CD14-positive monocyte (primary cell): ENCODE results near the gene FCRL4. TPM values are rescaled to one million over a fixed set of nuclear protein-coding genes. Genes with fewer than 3 reads are reported as not detected.

Source experiments
- DNase-seq, 3 donors: peaks; one replicate each; pipeline ENCODE4 v3.0.0-alpha.2; 2011 to 2022
- H2AFZ ChIP-seq: 2 replicates; pipeline ENCODE4 v1.6.0; 2012; ENCODE audit warnings: mild to moderate bottlenecking, low read depth, low read length, inconsistent platforms; ENCODE audit not compliant: insufficient read depth, poor library complexity, severe bottlenecking
- H3K27ac ChIP-seq, 2 donors: 1 replicate in 1 of 2; 2 replicates in 1 of 2; pipeline ENCODE4 v1.5.1; 2012 to 2013; ENCODE audit warnings: low read length in 2 of 2, control low read depth in 1 of 2, inconsistent platforms in 1 of 2, low read depth in 1 of 2, mild to moderate bottlenecking in 1 of 2
- H3K27me3 ChIP-seq, 2 donors: one replicate each; pipeline versions ENCODE4 v1.6.0 to v1.6.1; 2011 to 2013; ENCODE audit warnings: low read length in 2 of 2; ENCODE audit not compliant: control insufficient read depth in 2 of 2, insufficient read depth in 2 of 2
- H3K36me3 ChIP-seq, 2 donors: replicated peaks in 1 of 2; 1 replicate in 1 of 2; 2 replicates in 1 of 2; pipeline versions ENCODE4 v1.5.1 to v1.6.1; 2012 to 2013; ENCODE audit warnings: low read length in 2 of 2, control low read depth in 1 of 2, inconsistent platforms in 1 of 2, mild to moderate bottlenecking in 1 of 2; ENCODE audit not compliant: insufficient read depth in 2 of 2, control insufficient read depth in 1 of 2
- H3K4me1 ChIP-seq, 2 donors: 1 replicate in 1 of 2; 2 replicates in 1 of 2; pipeline versions ENCODE4 v1.5.1 to v1.6.1; 2012 to 2013; ENCODE audit warnings: low read length in 2 of 2, control low read depth in 1 of 2, inconsistent platforms in 1 of 2, mild to moderate bottlenecking in 1 of 2, moderate library complexity in 1 of 2; ENCODE audit not compliant: insufficient read depth in 2 of 2, control insufficient read depth in 1 of 2
- H3K4me2 ChIP-seq: replicated peaks from 2 replicates; pipeline ENCODE3; 2012; ENCODE audit warnings: low read length, moderate library complexity, mild to moderate bottlenecking; ENCODE audit not compliant: poor library complexity, severe bottlenecking; ENCODE audit errors: extremely low read depth
- H3K4me3 ChIP-seq, 3 experiments: fragments of 200-600 bp in 1 of 3; sonication (generic) in 1 of 3; replicated peaks in 1 of 3; 1 replicate in 2 of 3; 2 replicates in 1 of 3; pipeline ENCODE4 v1.5.1; 2011 to 2013; ENCODE audit warnings: low read length in 3 of 3, mild to moderate bottlenecking in 3 of 3, control low read depth in 2 of 3, low read depth in 2 of 3, inconsistent platforms in 1 of 3, moderate library complexity in 1 of 3
- H3K79me2 ChIP-seq: 2 replicates; pipeline ENCODE4 v1.6.0; 2012; ENCODE audit warnings: mild to moderate bottlenecking, control low read depth, inconsistent platforms, low read length, moderate library complexity; ENCODE audit not compliant: insufficient read depth
- H3K9ac ChIP-seq: 2 replicates; pipeline ENCODE4 v1.6.0; 2017; ENCODE audit warnings: low read length, mild to moderate bottlenecking; ENCODE audit not compliant: insufficient read depth, poor library complexity, severe bottlenecking
- H3K9me3 ChIP-seq, 2 donors: replicated peaks in 1 of 2; 1 replicate in 1 of 2; 2 replicates in 1 of 2; pipeline versions ENCODE4 v1.5.1 to v1.6.1; 2012 to 2013; ENCODE audit warnings: low read length in 2 of 2, control low read depth in 1 of 2; ENCODE audit not compliant: control insufficient read depth in 1 of 2, insufficient read depth in 1 of 2
- H4K20me1 ChIP-seq: 2 replicates; pipeline ENCODE4 v1.6.0; 2012; ENCODE audit warnings: mild to moderate bottlenecking, low read length, control low read depth, moderate library complexity; ENCODE audit not compliant: insufficient read depth
- H3K27ac Mint-ChIP-seq, 7 donors: one replicate each; pipeline ENCODE4 v1.8.0; 2020; ENCODE audit warnings: mild to moderate bottlenecking in 7 of 7, mixed read lengths in 7 of 7, moderate library complexity in 6 of 7, inconsistent platforms in 2 of 7
- H3K27me3 Mint-ChIP-seq, 3 donors: one replicate each; pipeline ENCODE4 v1.8.0; 2021 to 2022; ENCODE audit warnings: low read depth in 3 of 3, mild to moderate bottlenecking in 3 of 3, mixed read lengths in 3 of 3, moderate library complexity in 3 of 3, inconsistent platforms in 1 of 3
- H3K36me3 Mint-ChIP-seq, 2 donors: one replicate each; pipeline ENCODE4 v1.8.0; 2020; ENCODE audit warnings: mixed read lengths in 2 of 2, inconsistent platforms in 1 of 2, mild to moderate bottlenecking in 1 of 2
- H3K4me1 Mint-ChIP-seq: one replicate; pipeline ENCODE4 v1.8.0; 2020; ENCODE audit warnings: mild to moderate bottlenecking, mixed read lengths
- H3K4me3 Mint-ChIP-seq, 2 donors: one replicate each; pipeline ENCODE4 v1.8.0; 2020; ENCODE audit warnings: mild to moderate bottlenecking in 2 of 2, mixed read lengths in 2 of 2, moderate library complexity in 1 of 2
- H3K9me3 Mint-ChIP-seq, 7 donors: one replicate each; pipeline ENCODE4 v1.8.0; 2020 to 2022; ENCODE audit warnings: mixed read lengths in 7 of 7, mild to moderate bottlenecking in 6 of 7, moderate library complexity in 6 of 7, inconsistent platforms in 2 of 7
- WGBS: methylation state at CpG from one replicate; pipeline ENCODE4 v1.1.5; 2013; ENCODE audit warnings: missing lambda C conversion rate; ENCODE audit not compliant: insufficient coverage; 5-methylcytosine and 5-hydroxymethylcytosine counted together
- intact Hi-C, 2 donors: fragments of 100-400 bp; cut with micrococcal nuclease; formaldehyde crosslinking; loops; one replicate each; pipeline versions ENCODE4 v1.15.0 to v1.15.1; 2023
- polyA plus RNA-seq, 3 donors: library from polyadenylated mRNA; depleted of rRNA in 1 of 3; unstranded in 2 of 3; stranded (reverse) in 1 of 3; fragments of 300-500 nt in 2 of 3; fragments of >200 nt in 1 of 3; fragmentation: Illumina TruSeq in 2 of 3; gene quantifications; 1 replicate in 2 of 3; 2 replicates in 1 of 3; pipeline ENCODE4 v1.2.3, GENCODE V29; 2012 to 2021
- TF ChIP-seq, protein P1 (sequence below): fragments of 200-600 bp; IDR thresholded peaks from one replicate; pipeline ENCODE4 v1.8.0; 2022; ENCODE audit warnings: antibody characterized with exemption, mild to moderate bottlenecking

Gene FCRL4
- polyA plus RNA-seq, 3 donors, result not detected

DNA sequence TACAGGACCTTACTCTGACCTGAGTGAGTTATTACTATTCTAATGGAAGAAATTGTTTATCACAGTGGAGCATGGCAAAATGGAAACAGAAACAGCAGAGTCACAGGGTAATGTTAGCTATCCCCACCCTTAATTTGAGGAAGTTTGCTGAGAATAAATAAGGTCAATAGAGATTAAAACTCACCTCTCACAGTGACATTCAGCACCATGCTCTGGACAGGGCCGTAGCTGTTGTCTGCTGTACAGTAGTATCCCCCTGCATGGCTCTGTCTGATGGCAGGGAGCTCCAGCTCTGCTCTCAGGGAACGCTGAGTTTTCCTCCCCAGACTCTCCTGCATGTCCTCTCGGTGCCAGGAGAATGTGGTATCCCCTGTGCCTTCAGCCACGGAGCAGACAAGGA, 11.9 kb downstream of the FCRL4 start:
- no peak overlapping the region for H3K4me2 ChIP-seq
- H3K27me3 Mint-ChIP-seq, result peaks cover 79 to 99% (median 94%) of the 10 kb centered on the region in 3 donors
- H3K4me3 ChIP-seq, result no peak overlapping the region
- H3K9me3 ChIP-seq, result peaks cover 6 to 12% of the 10 kb centered on the region in 2 donors
- 86% methylated on average over 3 of the region's 4 CpGs for WGBS
- DNase-seq, result no peak
- H4K20me1 ChIP-seq, result no peaks in the 10 kb centered on the region
- TF ChIP-seq, protein P1, sequence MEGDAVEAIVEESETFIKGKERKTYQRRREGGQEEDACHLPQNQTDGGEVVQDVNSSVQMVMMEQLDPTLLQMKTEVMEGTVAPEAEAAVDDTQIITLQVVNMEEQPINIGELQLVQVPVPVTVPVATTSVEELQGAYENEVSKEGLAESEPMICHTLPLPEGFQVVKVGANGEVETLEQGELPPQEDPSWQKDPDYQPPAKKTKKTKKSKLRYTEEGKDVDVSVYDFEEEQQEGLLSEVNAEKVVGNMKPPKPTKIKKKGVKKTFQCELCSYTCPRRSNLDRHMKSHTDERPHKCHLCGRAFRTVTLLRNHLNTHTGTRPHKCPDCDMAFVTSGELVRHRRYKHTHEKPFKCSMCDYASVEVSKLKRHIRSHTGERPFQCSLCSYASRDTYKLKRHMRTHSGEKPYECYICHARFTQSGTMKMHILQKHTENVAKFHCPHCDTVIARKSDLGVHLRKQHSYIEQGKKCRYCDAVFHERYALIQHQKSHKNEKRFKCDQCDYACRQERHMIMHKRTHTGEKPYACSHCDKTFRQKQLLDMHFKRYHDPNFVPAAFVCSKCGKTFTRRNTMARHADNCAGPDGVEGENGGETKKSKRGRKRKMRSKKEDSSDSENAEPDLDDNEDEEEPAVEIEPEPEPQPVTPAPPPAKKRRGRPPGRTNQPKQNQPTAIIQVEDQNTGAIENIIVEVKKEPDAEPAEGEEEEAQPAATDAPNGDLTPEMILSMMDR, result no peak
- peak overlapping the region in 1 of 2 donors; percentile 56 for H3K4me3 Mint-ChIP-seq
- no peak overlapping the region for H2AFZ ChIP-seq
- H3K79me2 ChIP-seq, result no peaks in the 10 kb centered on the region
- H3K27ac Mint-ChIP-seq, result no peak overlapping the region
- no peak overlapping the region for H3K27ac ChIP-seq
- H3K27me3 ChIP-seq, result peaks cover 84 to 87% of the 10 kb centered on the region in 2 donors
- intact Hi-C loops, result loop anchor here in 1 of 2 donors (10.0 kb wide), 1 partner anchor 99 kb away; no protein-coding TSS in a partner anchor
- no peaks in the 10 kb centered on the region for H3K36me3 ChIP-seq
- no peak overlapping the region for H3K9ac ChIP-seq
- no peaks in the 10 kb centered on the region for H3K36me3 Mint-ChIP-seq
- H3K4me1 ChIP-seq, result no peaks in the 10 kb centered on the region
- H3K4me1 Mint-ChIP-seq, result peaks cover 9% of the 10 kb centered on the region
- H3K9me3 Mint-ChIP-seq, result peaks cover 4 to 11% (median 8%) of the 10 kb centered on the region in 7 donors

DNA sequence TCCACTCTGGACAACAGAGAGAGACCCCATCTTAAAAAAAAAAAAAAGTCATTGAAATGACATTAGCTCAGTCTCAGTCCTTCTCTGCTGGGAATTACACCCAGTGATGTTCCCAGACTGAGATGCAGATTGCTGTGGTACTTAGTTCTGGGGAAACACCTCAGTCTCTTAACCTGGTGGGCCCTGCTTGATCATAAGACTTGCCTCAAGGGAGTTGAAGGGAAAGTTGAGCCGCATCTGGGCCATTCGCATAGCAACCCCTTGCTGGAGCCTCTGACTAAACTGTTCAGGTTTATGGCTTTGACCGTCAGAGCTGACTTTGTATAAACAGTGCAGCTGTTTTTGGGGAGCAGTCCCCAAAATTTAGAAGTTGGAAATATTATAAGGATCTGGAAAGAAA, 13.4 kb downstream of the FCRL4 start:
- H2AFZ ChIP-seq, result no peak overlapping the region
- H3K9ac ChIP-seq, result no peak overlapping the region
- peaks cover 72 to 82% of the 10 kb centered on the region in 2 donors for H3K27me3 ChIP-seq
- TF ChIP-seq, protein P1, result no peak
- 93% methylated on average over 3 of the region's 3 CpGs for WGBS
- no peak for DNase-seq
- no peaks in the 10 kb centered on the region for H3K4me1 ChIP-seq
- Mint-ChIP-seq H3K4me3 (peak overlapping the region in 1 of 2 donors; percentile 56), H3K9me3 (peaks cover 4 to 11% (median 8%) of the 10 kb centered on the region in 7 donors), H3K27ac (no peak overlapping the region), H3K4me1 (peaks cover 9% of the 10 kb centered on the region), H3K36me3 (no peaks in the 10 kb centered on the region), H3K27me3 (peaks cover 70 to 92% (median 85%) of the 10 kb centered on the region in 3 donors)
- H3K36me3 ChIP-seq, result no peaks in the 10 kb centered on the region
- intact Hi-C loops, result loop anchor here in 1 of 2 donors (5.0 to 10.0 kb wide), 2 partner anchors 100 to 363 kb away; no protein-coding TSS in a partner anchor
- H4K20me1 ChIP-seq, result no peaks in the 10 kb centered on the region
- H3K4me2 ChIP-seq, result no peak overlapping the region
- H3K79me2 ChIP-seq, result no peaks in the 10 kb centered on the region
- no peak overlapping the region for H3K4me3 ChIP-seq
- no peak overlapping the region for H3K27ac ChIP-seq
- H3K9me3 ChIP-seq, result peaks cover 6 to 12% of the 10 kb centered on the region in 2 donors
